ENCODE measurements around the gene MTA2.
A peak's percentile ranks its signal among the peaks of the same experiment; 100 is the strongest.

The MTA2 gene

DNA sequence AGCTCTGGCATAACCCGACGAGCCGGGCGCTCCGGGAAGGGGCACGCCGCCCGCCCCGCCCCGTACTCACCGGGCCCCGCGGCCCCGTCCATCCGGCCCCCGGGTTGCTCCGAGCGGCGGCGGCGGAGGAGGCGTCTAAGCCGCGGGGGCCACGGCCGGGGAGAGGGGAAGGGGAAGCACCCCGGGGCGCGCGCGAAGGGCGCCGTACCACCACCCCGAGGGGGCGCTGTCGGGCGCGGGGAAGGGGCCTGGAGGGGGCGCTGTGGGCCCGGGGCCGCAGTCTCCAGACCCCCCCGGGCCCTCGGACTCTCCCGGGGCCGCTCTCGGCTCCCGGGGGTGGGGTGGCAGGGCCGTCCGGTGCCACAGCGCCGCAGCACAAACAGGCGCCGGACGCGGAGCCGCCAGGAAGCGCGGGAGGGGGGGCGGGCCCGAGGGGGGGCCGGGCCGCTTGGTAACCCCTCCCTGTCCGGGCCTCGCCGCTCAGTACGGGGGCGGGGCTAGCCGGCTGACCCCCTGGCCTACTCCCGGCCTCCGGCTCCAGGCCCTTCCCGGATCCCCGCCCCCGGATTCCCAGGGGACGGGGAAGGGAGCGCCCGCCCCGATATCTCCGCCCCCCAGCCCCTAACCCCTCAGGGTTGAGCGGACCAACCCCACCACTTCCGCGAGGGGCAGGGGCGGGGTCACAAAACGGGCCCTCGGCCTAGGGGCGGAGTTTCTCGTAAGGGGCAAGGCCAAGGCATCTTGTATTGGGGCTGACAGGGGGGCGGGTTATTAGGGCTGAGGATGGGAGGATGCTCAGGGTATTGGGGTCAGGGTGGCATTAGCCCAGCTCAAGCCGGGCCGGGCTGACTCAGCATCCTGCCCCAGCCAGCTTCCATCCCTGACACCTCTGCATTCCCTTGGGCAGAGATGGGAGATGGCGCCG is 11.0 kb upstream of the MTA2 start, which contains the start of the genes EML3 and ROM1:
Gene EML3 (minus strand): TSS at position 410 of the 925 bp plus-strand sequence. CDS start 318 bp downstream, at position 92.
Gene ROM1 (plus strand): TSS at position 892 of the 925 bp plus-strand sequence. CDS start 25 bp downstream, at position 917.
- DNase-seq (ENCODE audit: low spot score) = peak; percentile 74

DNA sequence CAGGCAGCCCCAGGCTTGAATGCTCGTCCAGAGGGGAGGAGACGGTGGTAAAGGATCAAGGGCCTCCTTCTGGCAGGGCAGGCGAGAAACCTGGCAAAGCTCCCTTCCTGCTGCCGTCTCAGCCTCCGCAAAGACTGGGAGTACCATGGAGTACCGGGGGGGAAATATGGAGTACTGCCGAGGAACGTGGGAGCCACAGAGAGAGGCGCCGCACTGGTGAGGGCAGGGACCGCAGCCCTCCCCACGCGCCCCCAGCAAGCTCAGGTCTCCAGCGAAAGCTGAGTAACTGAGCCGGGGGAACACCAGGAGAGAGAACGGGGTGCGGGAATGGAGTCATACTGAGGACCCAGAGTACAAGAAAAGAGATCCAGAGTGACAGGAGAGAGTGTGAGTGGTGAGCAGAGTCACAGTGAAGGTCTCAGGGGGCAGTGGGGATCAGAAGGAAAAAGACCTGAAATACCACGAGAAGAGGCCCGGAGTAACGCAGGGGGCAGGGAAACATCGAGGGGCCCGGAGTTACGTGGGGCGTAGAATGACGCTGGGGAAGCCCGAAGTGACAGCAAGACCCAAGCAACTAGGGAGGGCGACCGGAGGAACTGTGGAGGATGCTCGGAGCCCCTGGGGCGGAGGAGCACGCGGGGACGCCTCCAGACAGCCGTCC is 10.2 kb upstream of the MTA2 start:
- peak; percentile 48 for DNase-seq (ENCODE audit: low spot score)

DNA sequence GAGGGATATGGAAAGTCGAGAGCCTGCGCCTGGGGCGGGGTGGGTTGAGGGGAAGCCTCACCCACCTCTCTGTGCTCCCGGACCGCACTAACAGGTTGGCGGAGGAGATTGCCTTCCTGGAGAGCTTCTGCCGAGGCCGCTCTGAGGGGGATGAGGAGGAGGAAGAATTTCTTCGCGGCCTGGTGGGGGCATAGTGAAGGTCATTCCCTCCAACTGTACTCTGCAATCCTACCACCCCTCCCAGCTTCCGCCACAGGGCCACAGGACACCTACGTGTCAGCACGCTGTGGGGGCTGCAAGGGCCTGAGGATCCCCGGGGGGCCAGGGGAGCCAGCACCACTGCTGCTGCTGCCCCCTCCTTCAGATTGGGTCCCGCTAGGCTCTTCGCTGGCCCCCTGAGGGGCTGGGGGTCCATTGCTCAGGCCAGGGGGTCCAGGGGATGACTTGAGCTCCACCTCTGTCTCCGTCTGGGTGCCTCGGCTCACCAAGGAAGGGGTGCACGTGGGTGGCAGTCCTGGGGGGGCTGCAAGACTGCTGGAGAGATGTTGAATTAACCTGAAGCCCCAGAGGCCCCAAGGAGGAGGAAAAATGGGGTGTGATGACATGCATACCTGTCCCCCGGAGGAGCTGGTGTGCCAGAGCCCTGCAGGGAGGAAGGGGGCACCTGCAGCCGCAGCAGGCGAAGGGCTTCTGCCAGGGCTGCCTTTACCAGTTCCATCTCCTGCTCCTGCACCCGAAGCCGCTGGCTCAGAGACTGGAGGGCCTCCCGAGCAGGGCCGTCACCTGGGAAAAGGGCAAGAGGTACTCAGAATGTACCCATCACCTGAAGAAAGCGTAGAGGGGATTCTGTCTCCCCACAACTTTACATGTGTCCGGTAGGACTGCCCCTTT is 9.4 kb upstream of the MTA2 start:
- no peak for DNase-seq (ENCODE audit: low spot score)

DNA sequence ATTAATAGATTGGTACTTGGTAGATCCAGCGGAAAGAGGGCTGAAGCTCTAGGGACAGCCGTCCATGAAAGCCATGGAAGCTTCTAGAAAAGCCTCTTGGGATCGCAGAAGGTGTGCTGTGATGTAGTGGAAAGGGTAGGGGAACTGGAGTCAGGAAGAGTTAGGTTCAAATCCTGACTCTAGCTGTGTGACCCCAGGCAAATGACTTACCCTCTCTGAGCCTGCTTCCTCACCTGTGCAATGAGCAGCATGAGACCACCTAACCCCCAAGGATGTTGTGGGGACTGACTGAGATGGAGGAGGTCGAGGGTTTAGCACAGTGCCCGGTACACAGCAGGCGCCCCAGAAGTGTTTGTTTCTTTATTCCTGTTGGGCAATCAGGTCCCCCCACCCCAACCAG is 8.7 kb upstream of the MTA2 start:
- DNase-seq (ENCODE audit: low spot score) = no peak

DNA sequence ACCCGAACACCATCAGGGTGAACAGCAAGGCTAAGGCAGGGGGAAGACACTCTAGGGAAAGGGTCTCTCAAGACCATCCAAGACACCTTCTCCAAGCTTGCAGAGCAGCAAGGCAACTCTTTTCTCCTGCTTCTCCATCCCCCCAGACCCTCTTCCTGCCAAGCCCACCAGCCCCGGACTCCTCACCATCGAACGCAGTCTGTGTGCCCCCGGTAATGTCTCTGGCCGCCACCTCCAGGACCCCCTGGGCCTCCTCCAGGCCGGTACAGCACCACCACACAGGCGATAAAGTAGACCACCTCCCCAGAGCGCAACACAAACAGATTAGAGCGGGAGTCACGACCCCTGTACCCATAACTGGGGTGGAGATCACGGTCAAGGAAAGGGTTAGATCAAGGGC is 7.1 kb upstream of the MTA2 start:
- no peak for DNase-seq (ENCODE audit: low spot score)

DNA sequence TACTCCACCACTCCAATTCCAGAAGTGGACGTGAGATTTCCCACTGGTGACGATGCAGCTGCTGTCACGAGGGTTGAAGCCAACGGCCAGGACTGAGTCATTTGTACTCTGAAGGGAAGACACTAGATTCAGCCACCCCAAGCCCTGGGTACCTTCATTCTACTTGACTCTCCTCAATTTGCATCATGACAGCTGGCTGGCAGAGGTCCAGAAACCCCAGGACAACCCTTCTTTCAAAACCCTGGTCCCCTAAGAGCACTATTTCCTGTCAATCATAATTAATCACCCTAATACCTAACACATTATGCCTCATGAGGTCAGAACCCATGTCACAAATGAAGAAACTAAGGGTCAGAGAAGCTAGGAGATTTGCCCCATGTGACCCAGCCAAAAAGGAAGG is 6.0 kb upstream of the MTA2 start:
- DNase-seq (ENCODE audit: low spot score) = no peak

DNA sequence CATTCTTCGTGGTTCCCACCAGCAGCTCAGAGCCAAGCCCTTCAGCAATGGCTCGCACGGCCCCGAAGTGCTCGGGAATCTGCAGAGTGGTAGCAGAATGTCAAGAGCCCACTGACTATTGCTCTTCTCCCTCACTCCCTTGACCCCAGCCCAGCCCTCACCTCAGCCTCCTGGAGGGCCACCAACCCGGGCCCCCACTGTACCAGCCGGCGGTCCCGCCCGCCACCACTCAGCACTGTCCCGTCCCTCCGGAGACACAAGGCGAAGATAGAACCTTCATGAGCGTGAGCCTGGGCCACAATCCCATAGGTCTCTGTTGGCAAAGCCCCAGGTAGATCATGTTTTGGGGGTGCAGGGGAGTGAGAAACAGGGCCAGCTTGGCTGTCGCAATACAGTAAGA is 4.2 kb upstream of the MTA2 start:
- no peak for DNase-seq (ENCODE audit: low spot score)

DNA sequence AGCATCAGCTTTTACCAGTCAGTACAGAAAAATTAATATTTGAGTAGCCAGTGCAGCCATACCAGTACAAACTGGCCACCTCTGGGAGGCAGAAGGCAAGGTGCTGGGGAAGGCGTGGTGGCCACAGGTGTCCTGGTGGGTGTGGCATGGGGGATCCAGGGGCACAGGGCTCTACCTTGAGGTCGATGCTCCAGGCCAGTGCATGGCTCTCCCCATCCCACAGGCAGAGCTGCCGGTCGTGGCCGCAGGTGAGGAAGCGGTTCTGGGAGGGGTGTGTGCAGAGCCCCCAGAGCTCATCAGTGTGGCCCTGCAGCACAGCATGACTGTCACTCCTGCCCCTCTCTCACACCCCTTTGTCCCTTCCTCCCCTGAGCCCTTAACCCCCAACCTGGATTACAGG is 3.8 kb upstream of the MTA2 start:
- no peak for DNase-seq (ENCODE audit: low spot score)

DNA sequence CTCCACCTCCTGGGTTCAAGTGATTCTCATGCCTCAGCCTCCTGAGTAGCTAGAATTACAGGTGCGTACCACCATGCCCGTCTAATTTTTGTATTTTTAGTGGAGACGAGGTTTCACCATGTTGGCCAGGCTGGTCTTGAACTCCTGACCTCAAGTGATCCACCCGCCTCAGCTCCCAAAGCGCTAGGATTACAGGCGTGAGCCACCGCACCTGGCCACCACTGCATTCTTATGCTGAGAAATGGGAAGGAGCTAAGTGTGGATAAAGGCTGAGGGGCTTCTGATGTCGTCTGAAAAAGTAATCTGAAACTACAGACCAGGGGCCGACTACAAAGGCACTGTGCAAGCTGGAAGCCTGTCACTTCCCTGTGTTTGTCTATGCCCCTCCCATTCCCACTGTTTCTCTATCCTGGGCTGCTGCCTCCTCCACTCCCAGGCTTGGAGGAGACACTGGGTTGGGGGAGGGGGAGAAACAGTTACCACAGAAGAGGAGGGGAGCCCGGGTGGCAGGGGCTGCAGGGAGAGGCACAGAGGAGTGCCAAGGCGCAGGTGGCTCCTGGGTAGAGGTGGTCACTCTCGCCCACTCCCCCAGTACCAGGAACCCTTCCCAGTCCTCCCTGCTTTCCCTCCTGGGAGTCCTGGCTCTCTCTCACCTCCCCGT is 2.9 kb upstream of the MTA2 start:
- no peak for DNase-seq (ENCODE audit: low spot score)

DNA sequence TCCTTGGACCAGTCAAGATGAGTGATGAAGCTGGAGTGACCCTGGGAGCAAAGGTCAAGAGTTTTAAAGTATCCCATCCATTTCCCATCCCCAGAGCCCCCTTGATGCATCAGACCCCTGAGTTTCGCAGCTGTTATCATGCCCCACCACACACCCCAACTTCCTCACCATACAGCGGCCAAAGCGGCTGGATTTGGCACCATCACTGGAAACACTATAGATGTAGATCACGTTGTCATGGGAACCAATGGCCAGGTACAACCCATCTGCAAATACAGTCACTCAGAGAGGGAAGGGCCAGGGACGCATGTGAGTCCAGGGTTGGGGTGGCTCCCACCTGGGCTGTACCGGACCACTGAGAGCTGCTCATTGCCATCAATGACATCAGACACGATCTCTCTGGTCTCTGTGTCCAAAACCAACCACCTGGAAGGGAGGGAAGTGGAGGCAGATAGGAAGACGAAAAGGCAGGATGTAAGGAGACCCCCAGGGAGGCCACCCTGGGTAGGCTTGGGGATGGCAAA is 2.2 kb upstream of the MTA2 start:
- DNase-seq (ENCODE audit: low spot score) = no peak

DNA sequence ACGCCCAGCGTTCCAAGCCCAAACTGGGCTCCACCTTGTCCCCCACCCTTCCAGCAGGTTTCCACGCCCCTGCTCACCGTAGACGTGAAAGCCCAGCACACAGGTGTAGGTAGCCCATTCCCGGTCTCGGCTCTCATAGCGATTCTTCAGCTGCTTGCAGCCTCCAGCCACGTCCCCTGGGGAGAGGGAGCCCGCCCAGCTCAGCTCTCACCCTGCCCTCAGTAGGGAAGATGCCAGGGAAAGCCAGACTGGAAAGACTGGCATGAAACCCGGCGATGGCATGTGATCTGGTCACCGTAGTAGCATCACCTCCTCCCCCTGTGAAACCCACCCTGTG is 1.4 kb upstream of the MTA2 start:
- DNase-seq (ENCODE audit: low spot score) = no peak

DNA sequence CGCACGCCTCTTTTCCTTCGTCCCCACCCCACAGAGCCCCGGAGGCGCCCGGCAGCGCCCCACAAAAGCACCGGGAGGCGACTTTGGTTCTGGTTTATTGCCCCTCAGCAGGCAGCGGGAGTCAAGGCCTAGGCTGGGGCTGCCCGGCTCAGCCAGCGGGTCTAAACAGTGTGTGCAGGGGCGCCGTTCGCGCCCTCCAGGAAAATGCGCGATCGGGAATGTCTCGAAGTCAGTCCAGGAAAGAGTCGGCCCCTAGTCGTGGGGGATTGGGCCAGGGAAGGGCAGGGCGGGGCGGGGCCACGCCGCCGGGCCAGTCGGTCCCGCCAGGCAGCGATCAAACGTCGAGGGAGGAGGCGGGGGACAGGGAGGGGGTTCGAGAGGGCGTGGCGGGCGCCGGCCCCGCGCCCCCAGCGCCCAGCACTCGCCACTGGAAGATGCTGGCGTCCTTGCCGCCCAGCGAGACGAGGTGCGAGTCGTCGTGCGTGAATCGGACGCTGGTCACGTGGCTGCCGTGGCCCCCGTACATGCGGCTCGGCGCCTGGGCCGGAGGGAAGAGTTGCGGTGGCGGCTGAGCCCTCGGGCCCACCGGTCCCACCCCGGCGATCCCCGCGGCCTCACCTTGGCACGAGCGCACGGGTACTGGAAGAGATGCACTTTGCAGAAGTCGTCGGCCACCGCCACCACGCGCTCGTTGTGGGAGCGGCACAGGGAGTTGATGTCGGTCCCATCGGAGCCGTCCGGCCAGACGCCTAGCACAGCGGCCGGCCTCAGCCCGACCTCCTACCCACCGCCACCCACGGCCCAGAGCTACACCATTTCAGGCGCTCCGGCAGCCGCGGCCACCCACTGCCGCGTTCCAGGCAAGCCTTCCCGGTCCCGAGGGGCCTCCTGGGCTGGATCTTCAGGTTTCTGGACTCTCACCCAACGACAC is 741 bp upstream of the MTA2 start:
- DNase-seq (ENCODE audit: low spot score) = no peak

DNA sequence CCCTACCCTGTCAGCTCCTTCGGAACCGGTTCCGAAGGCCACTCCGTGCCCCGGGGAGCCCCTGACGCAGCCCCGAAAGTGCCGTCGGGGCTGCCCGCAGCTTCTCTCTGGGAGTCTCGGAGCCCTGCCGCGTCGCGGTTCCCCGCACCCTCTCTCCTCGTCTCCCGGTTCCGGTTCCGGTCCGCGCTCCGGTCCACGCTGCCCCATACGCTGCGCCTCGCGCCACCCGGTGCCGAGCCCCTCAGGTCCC is 618 bp downstream of the MTA2 start:
- peak; percentile 33 for DNase-seq (ENCODE audit: low spot score)

DNA sequence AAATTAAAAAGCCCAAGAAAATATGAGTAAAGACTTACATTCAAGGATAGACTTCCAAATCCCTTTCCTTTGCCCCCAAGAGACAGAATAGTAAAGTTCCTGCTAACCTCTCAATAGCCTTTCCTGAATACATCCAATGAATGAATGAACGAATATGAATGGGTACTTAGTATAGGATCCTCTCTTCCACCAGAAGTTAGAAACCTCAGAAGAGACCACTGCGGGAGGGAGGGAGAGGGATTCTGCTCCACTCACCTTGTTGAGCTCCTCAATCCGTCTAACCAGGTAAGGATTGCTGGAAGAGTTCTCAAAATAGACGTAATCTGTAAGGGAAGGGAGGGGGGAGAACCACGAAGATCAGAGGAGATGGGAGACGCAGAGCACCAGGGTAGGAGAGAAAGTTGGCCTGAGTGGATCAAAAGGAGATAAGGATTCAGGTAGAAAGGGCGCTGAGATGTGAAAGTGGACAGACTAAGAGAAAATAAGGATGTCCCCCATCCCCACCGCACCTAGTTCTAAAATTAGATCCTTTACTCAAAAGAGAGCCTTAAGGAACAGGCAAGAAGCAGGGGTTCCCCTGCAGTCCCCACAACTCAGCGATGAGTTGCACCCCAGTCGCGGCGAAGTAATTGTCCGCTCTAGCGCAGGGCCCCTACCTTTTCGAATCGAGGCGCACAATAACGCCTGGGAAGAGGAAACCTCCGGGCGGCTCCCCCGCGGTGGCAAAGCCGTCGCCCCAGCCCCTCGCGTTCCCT is 1.1 kb downstream of the MTA2 start:
- DNase-seq (ENCODE audit: low spot score) = no peak

DNA sequence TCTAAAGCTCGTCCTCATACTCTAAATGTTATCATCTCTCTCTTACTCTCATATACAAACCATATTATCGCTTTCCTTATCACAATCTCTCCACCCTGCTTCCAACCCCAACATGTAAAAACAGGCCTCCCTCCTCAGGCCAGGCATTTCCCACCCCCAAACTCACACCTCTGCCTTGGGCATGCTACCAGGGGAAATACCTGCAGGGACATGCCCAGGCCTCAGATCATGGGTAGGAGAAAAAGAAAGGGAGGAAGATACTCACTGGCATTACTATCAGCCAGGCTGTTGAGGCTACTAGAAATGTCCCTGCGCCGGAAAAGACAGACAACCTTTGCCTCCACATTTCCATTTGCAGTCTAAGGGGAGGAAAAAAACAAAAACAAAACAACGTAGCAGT is 1.8 kb downstream of the MTA2 start:
- DNase-seq (ENCODE audit: low spot score) = no peak

DNA sequence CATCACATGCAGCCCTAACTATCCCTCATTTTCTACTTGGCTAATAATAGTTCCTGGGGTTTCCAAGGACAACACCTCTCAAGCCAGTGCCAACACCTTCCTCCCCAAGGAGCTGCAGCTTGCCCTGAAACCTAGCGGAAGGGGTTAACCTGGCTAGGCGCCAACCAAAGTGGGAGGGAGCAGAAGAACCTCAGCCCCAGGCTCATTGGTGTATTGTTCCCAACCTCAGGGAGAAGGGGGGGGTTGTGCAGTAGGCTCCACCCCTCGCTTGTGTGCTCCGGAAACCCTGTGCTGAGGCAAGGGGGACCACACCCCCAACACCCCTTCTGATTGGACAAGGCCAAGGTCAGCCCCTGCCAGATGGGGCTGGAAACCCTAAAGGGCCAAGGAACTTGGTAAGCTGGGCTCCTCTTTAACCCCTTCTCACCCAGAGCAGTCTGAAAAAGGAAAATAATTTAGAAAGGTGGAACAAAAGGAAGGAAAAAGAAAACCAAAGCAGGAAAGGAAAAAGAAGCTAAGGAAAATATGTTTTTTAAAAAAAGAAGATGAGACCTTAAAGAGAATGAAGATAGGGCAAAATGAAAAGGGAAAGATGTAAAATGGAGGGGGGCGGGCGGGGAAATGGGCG is 2.5 kb downstream of the MTA2 start:
- DNase-seq (ENCODE audit: low spot score) = peak; percentile 96

DNA sequence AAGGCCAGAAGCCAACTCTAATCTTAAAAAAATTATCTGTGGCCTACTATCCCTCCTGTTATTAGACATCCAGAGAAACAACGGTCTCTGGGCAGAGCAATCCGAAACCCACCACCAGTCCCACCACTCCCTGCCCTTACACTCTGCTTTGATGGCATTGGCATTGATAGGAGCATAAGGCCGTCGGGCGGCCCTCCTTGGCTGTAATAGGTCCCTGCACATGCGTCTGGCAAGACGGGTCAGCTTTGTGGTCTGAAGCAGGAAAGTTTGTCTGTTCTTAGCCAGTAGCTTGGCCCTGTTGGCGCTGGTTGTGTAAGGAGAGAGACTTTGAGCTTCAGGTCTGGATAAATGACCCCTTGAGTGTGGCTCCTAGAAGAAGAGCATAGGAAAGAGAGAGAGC is 6.5 kb downstream of the MTA2 start:
- no peak for DNase-seq (ENCODE audit: low spot score)

DNA sequence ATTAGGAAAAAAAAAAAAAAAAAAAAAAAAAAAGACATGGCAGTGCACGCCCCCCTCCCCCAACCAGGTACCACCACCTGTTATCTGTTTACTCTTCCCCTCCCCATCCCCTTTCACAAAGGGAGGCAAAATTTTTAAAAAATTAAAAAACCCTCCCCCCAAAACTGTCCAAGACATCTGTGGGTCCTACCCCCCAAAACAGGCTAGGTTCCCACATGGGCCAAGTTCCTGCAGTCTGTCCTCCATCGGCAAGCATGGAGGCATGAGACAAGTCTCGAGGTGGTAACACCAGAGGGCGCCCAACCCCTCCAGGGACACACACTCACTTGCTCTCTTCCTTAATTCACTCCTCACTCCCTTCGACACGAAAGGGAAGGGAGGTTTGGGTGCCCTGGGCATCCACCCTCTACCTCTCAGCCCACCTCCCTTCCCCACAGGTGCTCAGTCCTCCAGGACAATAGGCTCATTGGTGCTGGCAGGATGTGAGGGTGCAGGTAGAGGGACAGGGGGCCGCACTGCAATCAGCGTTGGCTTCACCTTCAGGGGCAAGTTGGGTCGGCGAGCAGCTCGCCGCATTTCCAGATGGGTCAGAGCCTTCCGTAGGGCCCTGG is 8.1 kb downstream of the MTA2 start:
- peak; percentile 72 for DNase-seq (ENCODE audit: low spot score)

DNA sequence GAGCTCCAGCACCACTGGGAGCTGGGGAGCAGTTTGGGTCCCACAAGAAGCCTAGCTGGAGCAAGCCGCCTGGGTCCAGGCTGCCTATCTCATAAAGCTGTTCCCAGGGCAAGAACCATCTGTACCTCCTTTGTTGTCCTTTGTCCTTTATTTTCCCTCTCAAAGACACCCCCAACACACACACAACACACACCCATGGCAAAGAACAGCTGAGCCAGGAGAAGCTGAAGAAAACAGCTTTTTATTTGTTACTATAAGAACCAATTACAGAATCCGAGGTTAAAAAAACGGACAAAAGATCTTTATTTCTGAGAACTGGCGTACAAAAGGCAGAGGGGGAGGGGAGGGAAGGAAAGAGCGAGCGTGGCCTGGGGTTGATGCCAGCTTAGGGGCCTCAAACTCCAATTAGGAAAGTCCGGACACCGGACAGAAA is 8.7 kb downstream of the MTA2 start:
- no peak for DNase-seq (ENCODE audit: low spot score)
